H9 (cell line): Measurements from ENCODE around the gene ATP5PO. TPM values are rescaled to one million over a fixed set of nuclear protein-coding genes. Genes with fewer than 3 reads are reported as not detected.
A peak's percentile ranks its signal among the peaks of the same experiment; 100 is the strongest.

Experiments
- DNase-seq: peaks from one replicate; pipeline ENCODE4 v3.0.0-alpha.2; 2017
- H2AFZ ChIP-seq: one replicate; pipeline ENCODE4 v1.6.1; 2013; ENCODE audit warnings: mild to moderate bottlenecking, low read length, control low read depth, moderate library complexity
- H2AK5ac ChIP-seq: 2 replicates; pipeline ENCODE4 v1.6.1; 2013; ENCODE audit warnings: low read length, control low read depth, mixed read lengths; ENCODE audit not compliant: insufficient read length
- H2BK120ac ChIP-seq: one replicate; pipeline ENCODE4 v1.6.1; 2013; ENCODE audit warnings: low read depth, mild to moderate bottlenecking, low read length, control low read depth, inconsistent platforms; ENCODE audit not compliant: poor library complexity, severe bottlenecking
- H2BK12ac ChIP-seq: 2 replicates; pipeline ENCODE4 v1.6.1; 2013; ENCODE audit warnings: low read length, control low read depth, mixed read lengths, low read depth; ENCODE audit not compliant: insufficient read length
- H2BK15ac ChIP-seq: 2 replicates; pipeline ENCODE4 v1.6.1; 2013; ENCODE audit warnings: low read depth, low read length, control low read depth
- H2BK20ac ChIP-seq: one replicate; pipeline ENCODE4 v1.6.1; 2013; ENCODE audit warnings: low read depth, mild to moderate bottlenecking, low read length, control low read depth, inconsistent platforms; ENCODE audit not compliant: poor library complexity, severe bottlenecking
- H2BK5ac ChIP-seq: 2 replicates; pipeline ENCODE4 v1.6.1; 2013; ENCODE audit warnings: low read length, control low read depth, mixed read lengths; ENCODE audit not compliant: insufficient read length
- H3K14ac ChIP-seq: 2 replicates; pipeline ENCODE4 v1.6.1; 2013; ENCODE audit warnings: low read length, control low read depth; ENCODE audit not compliant: insufficient read depth
- H3K18ac ChIP-seq: 2 replicates; pipeline ENCODE4 v1.6.1; 2013; ENCODE audit warnings: low read depth, mild to moderate bottlenecking, mixed read lengths, low read length, control low read depth; ENCODE audit not compliant: insufficient read length
- H3K23ac ChIP-seq: 2 replicates; pipeline ENCODE4 v1.6.1; 2013; ENCODE audit warnings: low read length, control low read depth, mixed read lengths, low read depth; ENCODE audit not compliant: insufficient read length
- H3K23me2 ChIP-seq: 2 replicates; pipeline ENCODE4 v1.6.1; 2013; ENCODE audit warnings: low read depth, mild to moderate bottlenecking, mixed read lengths, low read length, control low read depth; ENCODE audit not compliant: insufficient read length, poor library complexity, severe bottlenecking
- H3K27ac ChIP-seq: 2 replicates; pipeline ENCODE4 v1.5.1; 2013; ENCODE audit warnings: low read length, control low read depth, mixed read lengths, low read depth; ENCODE audit not compliant: insufficient read length
- H3K27me3 ChIP-seq: 2 replicates; pipeline ENCODE4 v1.6.1; 2013; ENCODE audit warnings: low read length, control low read depth, inconsistent platforms; ENCODE audit not compliant: insufficient read depth
- H3K4ac ChIP-seq: 2 replicates; pipeline ENCODE4 v1.6.1; 2013; ENCODE audit warnings: low read depth, mild to moderate bottlenecking, control low read depth, inconsistent platforms, low read length, moderate library complexity
- H3K4me1 ChIP-seq: 2 replicates; pipeline ENCODE4 v1.6.1; 2013; ENCODE audit warnings: low read length, control low read depth, inconsistent platforms; ENCODE audit not compliant: insufficient read depth
- H3K4me2 ChIP-seq: 2 replicates; pipeline ENCODE4 v1.6.1; 2013; ENCODE audit warnings: low read length, control low read depth, mixed read lengths; ENCODE audit not compliant: insufficient read length, insufficient read depth
- H3K56ac ChIP-seq: 2 replicates; pipeline ENCODE4 v1.6.1; 2013; ENCODE audit warnings: low read depth, mild to moderate bottlenecking, mixed read lengths, low read length, control low read depth; ENCODE audit not compliant: insufficient read length
- H3K79me1 ChIP-seq: 2 replicates; pipeline ENCODE4 v1.6.1; 2013; ENCODE audit warnings: low read depth, mild to moderate bottlenecking, moderate library complexity, low read length, control low read depth, inconsistent platforms; ENCODE audit not compliant: insufficient read depth, poor library complexity, severe bottlenecking
- H3K79me2 ChIP-seq: 2 replicates; pipeline ENCODE4 v1.6.1; 2013; ENCODE audit warnings: low read length, control low read depth, inconsistent platforms; ENCODE audit not compliant: insufficient read depth
- H3K9ac ChIP-seq: 2 replicates; pipeline ENCODE4 v1.6.1; 2013; ENCODE audit warnings: low read length, control low read depth, mixed read lengths; ENCODE audit not compliant: insufficient read length; ENCODE audit errors: extremely low read depth
- H3K9me3 ChIP-seq: one replicate; pipeline ENCODE4 v1.6.1; 2013; ENCODE audit warnings: low read depth, low read length, inconsistent platforms; ENCODE audit not compliant: control insufficient read depth
- H3T11ph ChIP-seq: one replicate; pipeline ENCODE4 v1.6.1; 2013; ENCODE audit warnings: mild to moderate bottlenecking, low read length, control low read depth, inconsistent platforms
- H4K20me1 ChIP-seq: one replicate; pipeline ENCODE4 v1.6.1; 2013; ENCODE audit not compliant: control insufficient read depth, insufficient read length, insufficient read depth
- H4K5ac ChIP-seq: 2 replicates; pipeline ENCODE4 v1.6.1; 2013; ENCODE audit warnings: low read depth, mild to moderate bottlenecking, mixed read lengths, low read length, control low read depth; ENCODE audit not compliant: insufficient read length
- H4K8ac ChIP-seq: replicated peaks from 2 replicates; pipeline ENCODE4 v1.6.1; 2013; ENCODE audit warnings: low read length, control low read depth, mixed read lengths, low read depth; ENCODE audit not compliant: insufficient read length
- H4K91ac ChIP-seq: 2 replicates; pipeline ENCODE4 v1.6.1; 2013; ENCODE audit warnings: low read depth, mild to moderate bottlenecking, moderate library complexity, mixed read lengths, low read length, control low read depth; ENCODE audit not compliant: insufficient read length
- H3K27ac Mint-ChIP-seq, 3 experiments: 2 replicates in 2 of 3; 3 replicates in 1 of 3; pipeline ENCODE4 v1.8.0; 2020 to 2021; ENCODE audit warnings: mixed read lengths in 3 of 3, mild to moderate bottlenecking in 1 of 3, moderate library complexity in 1 of 3
- H3K27me3 Mint-ChIP-seq: 2 replicates; pipeline ENCODE4 v1.8.0; 2021; ENCODE audit warnings: low read depth, mild to moderate bottlenecking, moderate library complexity, mixed read lengths
- H3K36me3 Mint-ChIP-seq, 3 experiments: 2 replicates in 2 of 3; 3 replicates in 1 of 3; pipeline ENCODE4 v1.8.0; 2020 to 2021; ENCODE audit warnings: low read depth in 3 of 3, mixed read lengths in 3 of 3; ENCODE audit not compliant: insufficient read depth in 1 of 3
- H3K4me1 Mint-ChIP-seq, 2 experiments: 2 replicates each; pipeline ENCODE4 v1.8.0; 2020; ENCODE audit warnings: mixed read lengths in 2 of 2
- H3K4me3 Mint-ChIP-seq, 2 experiments: 2 replicates in 1 of 2; 3 replicates in 1 of 2; pipeline ENCODE4 v1.8.0; 2020 to 2021; ENCODE audit warnings: mild to moderate bottlenecking in 2 of 2, mixed read lengths in 2 of 2, moderate library complexity in 1 of 2
- H3K9me3 Mint-ChIP-seq, 2 experiments: 2 replicates in 1 of 2; 3 replicates in 1 of 2; pipeline ENCODE4 v1.8.0; 2020; ENCODE audit warnings: mild to moderate bottlenecking in 2 of 2, mixed read lengths in 2 of 2, moderate library complexity in 1 of 2
- WGBS: extraction: QIAGEN DNeasy Blood & Tissue Kit; methylation state at CpG from one replicate; pipeline ENCODE4 v1.1.7; 2013; ENCODE audit warnings: missing lambda C conversion rate, low lambda C conversion rate, mixed read lengths; ENCODE audit not compliant: insufficient read length; ENCODE audit errors: extremely low coverage; 5-methylcytosine and 5-hydroxymethylcytosine counted together
- total RNA-seq: library from RNA; stranded (reverse); gene quantifications from 2 replicates; pipeline ENCODE4 v1.2.1, GENCODE V29; 2021
- TF ChIP-seq, protein P1 (sequence below): fragments of 200-600 bp; sonication (generic); conservative IDR thresholded peaks from 3 replicates; pipeline ENCODE4 v1.8.0; 2021; ENCODE audit warnings: antibody characterized with exemption, mild to moderate bottlenecking

Gene ATP5PO
- total RNA-seq, 1 experiment from 2014 or later = 275 TPM

DNA sequence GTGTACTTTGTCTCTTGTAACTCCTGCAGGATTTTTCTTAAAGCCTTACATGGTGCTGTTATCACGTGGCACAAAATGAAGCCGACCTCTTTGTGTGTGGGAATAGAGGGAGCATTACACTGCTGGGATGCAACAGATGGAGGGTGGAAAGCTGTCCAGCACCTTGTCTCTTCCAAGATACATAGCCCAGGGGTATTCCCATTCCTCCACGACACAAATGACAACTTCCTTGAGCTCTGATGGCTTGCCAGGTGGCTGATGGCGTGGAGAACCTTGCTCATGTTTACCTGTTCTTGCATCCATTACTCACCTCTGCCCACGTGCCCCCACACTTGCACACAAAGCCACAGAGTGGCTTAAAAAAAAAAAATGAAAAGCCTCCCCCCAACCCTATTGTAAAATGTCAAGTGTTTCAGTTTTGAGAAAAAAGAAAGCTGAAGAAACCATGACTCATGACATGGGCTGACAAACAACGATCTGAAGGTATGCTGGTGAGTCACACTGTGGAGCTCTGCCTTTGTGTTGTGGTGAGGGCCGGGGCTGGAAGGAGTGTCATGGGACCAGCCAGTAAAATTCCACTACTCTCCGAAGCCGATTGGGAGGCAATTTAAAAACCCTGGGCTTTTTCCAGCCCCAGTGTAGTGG, 32.0 kb upstream of the ATP5PO start:
- H3K9ac ChIP-seq = peak overlapping the region; percentile 9
- no peak overlapping the region for H2BK15ac ChIP-seq
- H2BK120ac ChIP-seq = peak overlapping the region; percentile 79
- no peaks in the 10 kb centered on the region for H4K20me1 ChIP-seq
- H3K36me3 Mint-ChIP-seq = peaks cover 4 to 18% (median 14%) of the 10 kb centered on the region in 3 experiments; a peak in 6 of 7 replicates
- peak overlapping the region; percentile 95 for H2BK12ac ChIP-seq
- WGBS = no CpG with 5 or more reads among the region's 9 CpGs
- peak overlapping the region; percentile 87 for H4K91ac ChIP-seq
- no peaks in the 10 kb centered on the region for H3K9me3 ChIP-seq
- peak overlapping the region; percentile 79 for H2AFZ ChIP-seq
- peak; percentile 91 for DNase-seq
- H3K27me3 ChIP-seq = no peaks in the 10 kb centered on the region
- H3K4me1 ChIP-seq = peaks cover 15% of the 10 kb centered on the region; the same call in 1 of the 2 replicates
- TF ChIP-seq, protein P1, sequence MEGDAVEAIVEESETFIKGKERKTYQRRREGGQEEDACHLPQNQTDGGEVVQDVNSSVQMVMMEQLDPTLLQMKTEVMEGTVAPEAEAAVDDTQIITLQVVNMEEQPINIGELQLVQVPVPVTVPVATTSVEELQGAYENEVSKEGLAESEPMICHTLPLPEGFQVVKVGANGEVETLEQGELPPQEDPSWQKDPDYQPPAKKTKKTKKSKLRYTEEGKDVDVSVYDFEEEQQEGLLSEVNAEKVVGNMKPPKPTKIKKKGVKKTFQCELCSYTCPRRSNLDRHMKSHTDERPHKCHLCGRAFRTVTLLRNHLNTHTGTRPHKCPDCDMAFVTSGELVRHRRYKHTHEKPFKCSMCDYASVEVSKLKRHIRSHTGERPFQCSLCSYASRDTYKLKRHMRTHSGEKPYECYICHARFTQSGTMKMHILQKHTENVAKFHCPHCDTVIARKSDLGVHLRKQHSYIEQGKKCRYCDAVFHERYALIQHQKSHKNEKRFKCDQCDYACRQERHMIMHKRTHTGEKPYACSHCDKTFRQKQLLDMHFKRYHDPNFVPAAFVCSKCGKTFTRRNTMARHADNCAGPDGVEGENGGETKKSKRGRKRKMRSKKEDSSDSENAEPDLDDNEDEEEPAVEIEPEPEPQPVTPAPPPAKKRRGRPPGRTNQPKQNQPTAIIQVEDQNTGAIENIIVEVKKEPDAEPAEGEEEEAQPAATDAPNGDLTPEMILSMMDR = no peak
- peak overlapping the region; percentile 87 for H3K18ac ChIP-seq
- peak overlapping the region; percentile 36 for H4K8ac ChIP-seq
- peak overlapping the region; percentile 27 for H3K4me2 ChIP-seq
- no peaks in the 10 kb centered on the region for H3K79me1 ChIP-seq
- H3K4me1 Mint-ChIP-seq = peaks cover 29 to 31% of the 10 kb centered on the region in 2 experiments
- no peak overlapping the region for H3K56ac ChIP-seq
- H3K23ac ChIP-seq = no peak overlapping the region
- H2AK5ac ChIP-seq = peak overlapping the region; percentile 47
- peak overlapping the region; percentile 76 for H2BK20ac ChIP-seq
- H2BK5ac ChIP-seq = peak overlapping the region; percentile 70
- peak overlapping the region; percentile 90 for H3K27ac ChIP-seq
- H3K4ac ChIP-seq = peak overlapping the region; percentile 44; the same call in 1 of the 2 replicates
- H3K14ac ChIP-seq = peak overlapping the region; percentile 87
- peak overlapping the region; percentile 90 to 98 (median 97) for H3K27ac Mint-ChIP-seq
- H3K23me2 ChIP-seq = peaks cover 3% of the 10 kb centered on the region
- H3K4me3 Mint-ChIP-seq = peak overlapping the region; percentile 44 to 65; a peak in 4 of 5 replicates
- no peaks in the 10 kb centered on the region for H3K79me2 ChIP-seq
- peak overlapping the region; percentile 95 for H4K5ac ChIP-seq
- H3K27me3 Mint-ChIP-seq = peaks cover 6% of the 10 kb centered on the region
- peak overlapping the region; percentile 46 for H3T11ph ChIP-seq
- H3K9me3 Mint-ChIP-seq = peaks cover 4 to 11% of the 10 kb centered on the region in 2 experiments; a peak in 4 of 5 replicates
